Hematopoietic multipotent progenitor cell (in vitro differentiated cells): ENCODE measurements around the gene LTB4R. TPM values are rescaled to one million over a fixed set of nuclear protein-coding genes. Genes with fewer than 3 reads are reported as not detected.

Source experiments
- DNase-seq, 3 donors: peaks; one replicate each; pipeline ENCODE4 v3.0.0-alpha.2; 2011 to 2015; ENCODE audit warnings: low read depth in 2 of 3, low spot score in 2 of 3
- small RNA-seq: library from RNA; depleted of rRNA; stranded (forward); fragments of <200 nt; gene quantifications from one replicate; pipeline ENCODE3, GENCODE V24; 2012
- total RNA-seq: library from RNA; depleted of rRNA; stranded (reverse); fragments of >200 nt; gene quantifications from one replicate; pipeline ENCODE4 v1.2.3, GENCODE V29; 2012

The LTB4R gene
- total RNA-seq, 1 donor: 13.5 TPM

DNA sequence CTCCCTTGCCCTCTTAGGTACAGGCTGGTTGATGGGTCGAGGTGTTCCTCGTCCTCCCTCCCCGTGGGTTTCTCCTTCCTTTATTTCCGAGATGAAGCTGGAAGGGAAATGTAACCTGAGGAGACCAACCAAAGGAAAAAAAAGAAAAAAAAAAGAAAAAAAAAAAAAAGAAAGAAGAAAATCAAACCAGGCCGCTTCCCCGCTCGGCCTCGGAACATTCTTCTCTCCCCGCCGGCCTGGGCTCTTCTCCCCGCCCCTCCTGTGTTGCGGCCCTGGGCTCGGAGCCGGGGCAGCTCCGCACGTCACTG, 55.1 kb downstream of the LTB4R start:
- peak in 1 of 3 donors; percentile 26 for DNase-seq

DNA sequence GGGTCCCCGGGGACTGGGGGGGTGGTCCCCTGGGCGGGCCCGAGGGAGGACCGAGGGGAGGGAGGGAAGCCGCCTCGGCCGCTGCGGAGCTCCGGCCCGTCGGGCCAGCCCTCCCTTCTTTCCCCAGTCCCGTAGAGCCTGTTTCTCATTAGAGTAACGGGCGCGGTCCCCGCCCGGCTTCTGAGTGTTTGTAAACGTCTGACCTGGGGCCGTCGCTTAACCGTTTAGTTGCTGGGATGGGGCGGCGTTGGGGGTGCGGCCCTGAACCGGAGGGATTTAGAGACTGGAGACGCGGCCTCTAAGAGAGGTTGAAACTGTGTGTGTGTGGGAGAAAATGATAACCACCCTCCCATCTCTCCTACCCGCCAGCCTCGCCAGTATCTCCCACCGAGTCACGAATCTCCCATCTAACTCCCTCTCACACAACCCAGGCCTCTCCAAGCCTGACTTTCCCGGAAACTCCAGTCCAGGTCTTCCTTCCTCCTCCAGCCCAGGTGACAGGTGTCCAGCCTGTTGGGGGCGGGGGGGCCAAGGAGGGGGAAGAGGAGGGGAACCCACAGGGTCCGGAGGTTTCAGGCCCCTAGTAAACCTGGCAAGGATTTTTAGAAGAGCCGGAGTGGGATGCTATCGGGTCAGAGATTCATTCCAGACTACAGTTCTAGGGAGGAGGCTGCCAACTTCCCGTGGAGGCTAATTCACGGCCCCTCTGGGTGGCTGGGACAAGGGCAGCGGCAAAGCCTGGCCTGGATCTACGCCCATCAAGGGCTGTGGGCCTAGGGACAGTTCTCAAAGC, 55.6 kb downstream of the LTB4R start:
- peak in 2 of 3 donors; percentile 37 to 46 for DNase-seq

Small RNA genes lying within 50 kb of the gene (small RNA-seq; reads per million reads assigned to genes)
- not detected for gene RF00026

Other genes with a start within 250 kb of the LTB4R start
- not detected for gene CPNE6, start 239.9 kb upstream of the LTB4R start, total RNA-seq
- 24.8 TPM for gene PCK2, start 217.2 kb upstream of the LTB4R start, total RNA-seq
- gene DCAF11, start 196.7 kb upstream of the LTB4R start, total RNA-seq: 138 TPM
- gene NRL, start 196.6 kb upstream of the LTB4R start, total RNA-seq: 5.7 TPM
- 2.7 TPM for gene FITM1, start 180.8 kb upstream of the LTB4R start, total RNA-seq
- gene PSME1, start 175.3 kb upstream of the LTB4R start, total RNA-seq: 153 TPM
- 14.3 TPM for gene EMC9, start 169.9 kb upstream of the LTB4R start, total RNA-seq
- 38.0 TPM for gene PSME2, start 164.9 kb upstream of the LTB4R start, total RNA-seq
- gene RNF31, start 164.0 kb upstream of the LTB4R start, total RNA-seq: 103 TPM
- 112 TPM for gene IRF9, start 150.2 kb upstream of the LTB4R start, total RNA-seq
- 47.1 TPM for gene REC8, start 139.4 kb upstream of the LTB4R start, total RNA-seq
- 59.8 TPM for gene IPO4, start 122.7 kb upstream of the LTB4R start, total RNA-seq
- 64.9 TPM for gene TM9SF1, start 116.1 kb upstream of the LTB4R start, total RNA-seq
- under 0.01 TPM for gene TSSK4, start 105.8 kb upstream of the LTB4R start, total RNA-seq
- gene CHMP4A, start 98.0 kb upstream of the LTB4R start, total RNA-seq: 13.7 TPM
- gene MDP1, start 95.4 kb upstream of the LTB4R start, total RNA-seq: 21.5 TPM
- 55.2 TPM for gene NEDD8, start 79.1 kb upstream of the LTB4R start, total RNA-seq
- gene GMPR2, start 78.6 kb upstream of the LTB4R start, total RNA-seq: 78.9 TPM
- gene TINF2, start 68.9 kb upstream of the LTB4R start, total RNA-seq: 65.4 TPM
- gene TGM1, start 48.3 kb upstream of the LTB4R start, total RNA-seq: 1.1 TPM
- gene RABGGTA, start 39.9 kb upstream of the LTB4R start, total RNA-seq: 36.9 TPM
- 31.0 TPM for gene DHRS1, start 11.7 kb upstream of the LTB4R start, total RNA-seq
- 28.8 TPM for gene NOP9, start 11.7 kb upstream of the LTB4R start, total RNA-seq
- gene CIDEB, start 3.5 kb upstream of the LTB4R start, total RNA-seq: 20.2 TPM
- 15.1 TPM for gene LTB4R2, start 1.4 kb upstream of the LTB4R start, total RNA-seq
- 3.8 TPM for gene ADCY4, start 23.6 kb downstream of the LTB4R start, total RNA-seq
- 20.2 TPM for gene RIPK3, start 28.5 kb downstream of the LTB4R start, total RNA-seq
- 0.54 TPM for gene NFATC4, start 56.7 kb downstream of the LTB4R start, total RNA-seq
- 20.2 TPM for gene NYNRIN, start 87.5 kb downstream of the LTB4R start, total RNA-seq
- 0.54 TPM for gene CBLN3, start 118.2 kb downstream of the LTB4R start, total RNA-seq
- 74.9 TPM for gene KHNYN, start 118.5 kb downstream of the LTB4R start, total RNA-seq
- 39.6 TPM for gene SDR39U1, start 131.3 kb downstream of the LTB4R start, total RNA-seq
- not detected for gene CMA1, start 196.8 kb downstream of the LTB4R start, total RNA-seq